Suprapubic skin (tissue), 4 donors: ENCODE results near the gene SLC1A7. TPM values are rescaled to one million over a fixed set of nuclear protein-coding genes. Genes with fewer than 3 reads are reported as not detected.

ENCODE experiments used
- DNase-seq, 2 donors: peaks; one replicate each; pipeline ENCODE4 v3.0.0-alpha.2; 2019; ENCODE audit warnings: low spot score in 2 of 2
- H3K27ac ChIP-seq: fragments of 200-600 bp; sonication (generic); one replicate; pipeline ENCODE4 v1.5.1; 2019
- H3K27me3 ChIP-seq: fragments of 200-600 bp; sonication (generic); one replicate; pipeline ENCODE4 v1.5.1; 2019
- H3K36me3 ChIP-seq: fragments of 200-600 bp; sonication (generic); one replicate; pipeline ENCODE4 v1.5.1; 2019
- H3K4me1 ChIP-seq: fragments of 200-600 bp; sonication (generic); one replicate; pipeline ENCODE4 v1.5.1; 2019
- H3K4me3 ChIP-seq: fragments of 200-600 bp; sonication (generic); one replicate; pipeline ENCODE4 v1.5.1; 2019; ENCODE audit warnings: mild to moderate bottlenecking
- H3K9me3 ChIP-seq: fragments of 200-600 bp; sonication (generic); one replicate; pipeline ENCODE4 v1.5.1; 2019
- EP300 ChIP-seq: sonication (generic); formaldehyde crosslinking; IDR thresholded peaks from one replicate; pipeline ENCODE4 v1.6.1; 2017; ENCODE audit warnings: antibody characterized with exemption
- POLR2A ChIP-seq, 2 donors: fragments of 450-650 bp; IDR thresholded peaks; one replicate each; pipeline ENCODE4 v1.6.1; 2017; ENCODE audit warnings: antibody characterized with exemption in 2 of 2, mild to moderate bottlenecking in 2 of 2, moderate library complexity in 2 of 2
- POLR2AphosphoS5 ChIP-seq, 3 donors: sonication (generic); formaldehyde crosslinking; IDR thresholded peaks; one replicate each; pipeline ENCODE4 v1.6.1; 2017; ENCODE audit warnings: antibody characterized with exemption in 3 of 3
- WGBS: methylation state at CpG from one replicate; pipeline ENCODE4 v1.1.5; 2018; 5-methylcytosine and 5-hydroxymethylcytosine counted together
- total RNA-seq, 4 donors: library from RNA; depleted of rRNA; stranded (reverse); fragments of >200 nt; gene quantifications; one replicate each; pipeline ENCODE4 v1.1.0, GENCODE V29; 2016
- TF ChIP-seq, protein P1 (sequence below), 2 donors: fragments of 200-600 bp in 1 of 2; fragments of 450-650 bp in 1 of 2; sonication (generic) in 1 of 2; IDR thresholded peaks; one replicate each; pipeline ENCODE4 v1.5.1; 2016 to 2019; ENCODE audit warnings: antibody characterized with exemption in 2 of 2, mild to moderate bottlenecking in 1 of 2, moderate library complexity in 1 of 2

SLC1A7 gene
- total RNA-seq, 4 donors from 2014 or later = not detected

- Histone ChIP-seq H3K4me1 (no peaks in the 10 kb centered on the region), H3K4me3 (no peak overlapping the region), H3K27ac (no peak overlapping the region), H3K36me3 (no peaks in the 10 kb centered on the region), H3K27me3 (no peaks in the 10 kb centered on the region), H3K9me3 (no peaks in the 10 kb centered on the region)
- 89% methylated on average over 7 of the region's 7 CpGs for WGBS
- no peak for DNase-seq
- TF ChIP-seq POLR2A (IDR thresholded peaks at IDR 0.05) = no peak
- TF ChIP-seq POLR2AphosphoS5 (IDR thresholded peaks at IDR 0.05) = no peak
- TF ChIP-seq, protein P1, sequence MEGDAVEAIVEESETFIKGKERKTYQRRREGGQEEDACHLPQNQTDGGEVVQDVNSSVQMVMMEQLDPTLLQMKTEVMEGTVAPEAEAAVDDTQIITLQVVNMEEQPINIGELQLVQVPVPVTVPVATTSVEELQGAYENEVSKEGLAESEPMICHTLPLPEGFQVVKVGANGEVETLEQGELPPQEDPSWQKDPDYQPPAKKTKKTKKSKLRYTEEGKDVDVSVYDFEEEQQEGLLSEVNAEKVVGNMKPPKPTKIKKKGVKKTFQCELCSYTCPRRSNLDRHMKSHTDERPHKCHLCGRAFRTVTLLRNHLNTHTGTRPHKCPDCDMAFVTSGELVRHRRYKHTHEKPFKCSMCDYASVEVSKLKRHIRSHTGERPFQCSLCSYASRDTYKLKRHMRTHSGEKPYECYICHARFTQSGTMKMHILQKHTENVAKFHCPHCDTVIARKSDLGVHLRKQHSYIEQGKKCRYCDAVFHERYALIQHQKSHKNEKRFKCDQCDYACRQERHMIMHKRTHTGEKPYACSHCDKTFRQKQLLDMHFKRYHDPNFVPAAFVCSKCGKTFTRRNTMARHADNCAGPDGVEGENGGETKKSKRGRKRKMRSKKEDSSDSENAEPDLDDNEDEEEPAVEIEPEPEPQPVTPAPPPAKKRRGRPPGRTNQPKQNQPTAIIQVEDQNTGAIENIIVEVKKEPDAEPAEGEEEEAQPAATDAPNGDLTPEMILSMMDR (IDR thresholded peaks at IDR 0.05) = no peak
- no peak for TF ChIP-seq EP300
These were observed 13.5 kb upstream of the SLC1A7 start for GRCh38 chr1:53155945-53156344.

DNA sequence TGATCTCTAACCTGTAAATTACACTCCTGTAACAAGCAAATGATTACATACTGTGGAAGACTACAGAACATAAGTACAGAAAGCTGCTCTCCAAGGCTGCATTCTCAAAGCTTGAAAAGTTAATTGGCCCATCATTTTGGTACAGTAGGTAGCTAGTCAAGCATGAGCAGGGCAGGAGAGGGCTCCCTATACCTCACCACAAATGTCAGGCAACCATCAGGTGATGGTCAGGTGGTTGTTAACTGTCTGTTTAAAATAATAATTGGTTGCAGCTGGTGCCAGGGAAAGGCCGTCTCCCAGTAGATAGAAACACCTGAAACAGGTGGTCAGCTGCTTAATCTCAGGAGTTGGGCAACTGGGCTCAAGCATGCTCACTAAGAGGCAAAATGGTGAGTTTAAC lies 13.1 kb upstream of the SLC1A7 start:
- no peaks in the 10 kb centered on the region for H3K27me3 ChIP-seq
- no peak overlapping the region for H3K4me3 ChIP-seq
- WGBS = 83% methylated on average over 1 of the region's 1 CpG
- DNase-seq = no peak
- H3K4me1 ChIP-seq = no peaks in the 10 kb centered on the region
- no peaks in the 10 kb centered on the region for H3K9me3 ChIP-seq
- H3K36me3 ChIP-seq = no peaks in the 10 kb centered on the region
- TF ChIP-seq EP300 (no peak), POLR2AphosphoS5 (IDR thresholded peaks at IDR 0.05) (no peak), POLR2A (IDR thresholded peaks at IDR 0.05) (no peak)
- TF ChIP-seq, protein P1 (IDR thresholded peaks at IDR 0.05) = no peak
- no peak overlapping the region for H3K27ac ChIP-seq

DNA sequence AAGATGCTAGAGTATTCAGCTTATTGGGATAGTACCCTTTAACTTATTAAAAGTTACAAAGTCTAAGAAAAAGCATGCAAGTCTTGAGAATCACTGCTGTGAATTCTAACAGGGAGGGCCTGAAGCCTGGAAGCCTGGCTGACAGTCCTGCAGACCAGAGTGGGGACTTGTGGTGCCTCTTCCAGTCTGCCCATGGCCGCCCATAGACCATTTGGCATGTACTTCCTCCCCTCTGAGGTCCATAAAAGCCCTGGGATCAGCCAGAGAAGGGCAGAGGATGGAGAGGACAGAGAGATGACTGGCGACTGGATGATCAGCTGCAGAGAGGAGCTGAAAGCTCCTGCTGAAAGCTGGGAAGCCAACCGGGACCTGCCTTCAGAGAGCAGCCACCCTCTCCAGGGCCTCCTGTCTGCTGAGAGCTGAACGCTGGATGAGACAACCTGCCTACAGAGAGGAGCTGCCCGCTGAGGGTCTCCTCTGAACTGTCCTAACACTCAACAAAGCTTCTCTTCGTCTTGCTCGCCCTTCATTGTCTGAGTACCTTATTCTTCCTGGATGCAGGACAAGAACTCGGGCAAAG lies 12.5 kb upstream of the SLC1A7 start:
- Histone ChIP-seq H3K4me3 (no peak overlapping the region), H3K27me3 (no peaks in the 10 kb centered on the region)
- DNase-seq = no peak

GRCh38 chr1:53153752-53154151 lies 11.3 kb upstream of the SLC1A7 start:
- no peaks in the 10 kb centered on the region for H3K27me3 ChIP-seq
- DNase-seq = no peak
- no peak overlapping the region for H3K4me3 ChIP-seq
- H3K9me3 ChIP-seq = no peaks in the 10 kb centered on the region
- H3K27ac ChIP-seq = no peak overlapping the region
- TF ChIP-seq POLR2A (IDR thresholded peaks at IDR 0.05) (no peak), POLR2AphosphoS5 (IDR thresholded peaks at IDR 0.05) (no peak), EP300 (no peak)
- TF ChIP-seq, protein P1 (IDR thresholded peaks at IDR 0.05) = no peak
- WGBS = 70% methylated on average over 3 of the region's 3 CpGs
- no peaks in the 10 kb centered on the region for H3K4me1 ChIP-seq
- H3K36me3 ChIP-seq = no peaks in the 10 kb centered on the region

More for the DNA sequence above, 12.5 kb upstream of the SLC1A7 start:
- WGBS = 86% methylated on average over 8 of the region's 8 CpGs
- H3K4me1 ChIP-seq = no peaks in the 10 kb centered on the region
- H3K36me3 ChIP-seq = no peaks in the 10 kb centered on the region
- H3K9me3 ChIP-seq = no peaks in the 10 kb centered on the region
- H3K27ac ChIP-seq = no peak overlapping the region
- TF ChIP-seq POLR2AphosphoS5 (IDR thresholded peaks at IDR 0.05) = no peak

- Histone ChIP-seq H3K27ac (no peak overlapping the region), H3K9me3 (no peaks in the 10 kb centered on the region), H3K4me3 (no peak overlapping the region), H3K4me1 (no peaks in the 10 kb centered on the region), H3K36me3 (no peaks in the 10 kb centered on the region), H3K27me3 (no peaks in the 10 kb centered on the region)
- TF ChIP-seq EP300 (no peak), POLR2A (IDR thresholded peaks at IDR 0.05) (no peak), POLR2AphosphoS5 (IDR thresholded peaks at IDR 0.05) (no peak)
- TF ChIP-seq, protein P1 (IDR thresholded peaks at IDR 0.05) = no peak
- WGBS = 85% methylated on average over 3 of the region's 3 CpGs
- no peak for DNase-seq
These were observed 5.7 kb upstream of the SLC1A7 start for GRCh38 chr1:53148123-53148522.

GRCh38 chr1:53147174-53147573 lies 4.7 kb upstream of the SLC1A7 start:
- H3K4me3 ChIP-seq = no peak overlapping the region
- no peaks in the 10 kb centered on the region for H3K36me3 ChIP-seq
- TF ChIP-seq, protein P1 (IDR thresholded peaks at IDR 0.05) = no peak
- TF ChIP-seq POLR2AphosphoS5 (IDR thresholded peaks at IDR 0.05) (no peak), POLR2A (IDR thresholded peaks at IDR 0.05) (no peak), EP300 (no peak)
- no peaks in the 10 kb centered on the region for H3K4me1 ChIP-seq
- no peaks in the 10 kb centered on the region for H3K27me3 ChIP-seq
- no peaks in the 10 kb centered on the region for H3K9me3 ChIP-seq
- DNase-seq = no peak
- H3K27ac ChIP-seq = peak overlapping the region; percentile 52
- 62% methylated on average over 4 of the region's 4 CpGs for WGBS
